CD4-positive, alpha-beta T cell treated with Interleukin-10 for 1 hour (primary cell): ENCODE measurements around the gene DLX1.
A peak's percentile ranks its signal among the peaks of the same experiment; 100 is the strongest.
"Not testable (repeated sequence)": the region's sequence is repeated elsewhere in the genome, so short reads cannot be mapped to it uniquely, and the experiment has no call there.

Source experiments
- DNase-seq: peaks from one replicate; pipeline ENCODE4 v3.0.0-alpha.2; 2020

DLX1 gene

GRCh38 chr2:172066394-172066886, 18.9 kb upstream of the DLX1 start:
- no peak for DNase-seq

GRCh38 chr2:172067905-172068304, 17.4 kb upstream of the DLX1 start:
- not testable (repeated sequence) for DNase-seq

- DNase-seq, result no peak
Observed at GRCh38 chr2:172070936-172071335, 14.4 kb upstream of the DLX1 start.

- no peak for DNase-seq
Observed at GRCh38 chr2:172072303-172072702, 13.0 kb upstream of the DLX1 start.

- DNase-seq, result no peak
Observed at GRCh38 chr2:172072706-172073105, 12.6 kb upstream of the DLX1 start.

GRCh38 chr2:172073518-172073917, 11.8 kb upstream of the DLX1 start:
- no peak for DNase-seq

- no peak for DNase-seq
Observed at GRCh38 chr2:172074254-172074653, 11.1 kb upstream of the DLX1 start.

- no peak for DNase-seq
Observed at GRCh38 chr2:172079416-172079815, 5.9 kb upstream of the DLX1 start.

- DNase-seq, result no peak
Observed at GRCh38 chr2:172079838-172080640, 5.3 kb upstream of the DLX1 start.

- DNase-seq, result no peak
Observed at GRCh38 chr2:172080641-172081220, 4.6 kb upstream of the DLX1 start.

GRCh38 chr2:172081221-172082022, 3.9 kb upstream of the DLX1 start:
- DNase-seq, result peak; percentile 2

GRCh38 chr2:172082105-172082943, 3.0 kb upstream of the DLX1 start:
- DNase-seq, result peak; percentile 7

- peak; percentile 3 for DNase-seq
Observed at GRCh38 chr2:172082944-172083627, 2.2 kb upstream of the DLX1 start.

GRCh38 chr2:172083628-172084394, 1.5 kb upstream of the DLX1 start:
- no peak for DNase-seq

GRCh38 chr2:172084395-172084644, 987 bp upstream of the DLX1 start:
- DNase-seq, result no peak

- DNase-seq, result peak; percentile 61
Observed at GRCh38 chr2:172084645-172085459, 455 bp upstream of the DLX1 start.

GRCh38 chr2:172086241-172087206, 1.2 kb downstream of the DLX1 start:
- DNase-seq, result peak; percentile 67

GRCh38 chr2:172087207-172087779, 2.0 kb downstream of the DLX1 start:
- DNase-seq, result no peak

- DNase-seq, result peak; percentile 4
Observed at GRCh38 chr2:172087780-172088244, 2.5 kb downstream of the DLX1 start.
